ENCODE data around the gene AVL9.

AVL9 gene

GRCh38 chr7:32522746-32523530, 27.6 kb downstream of the AVL9 start:
- H3K4me3 ChIP-seq (ENCODE audit: low read length) = no peak overlapping the region
- TF ChIP-seq, protein P1, sequence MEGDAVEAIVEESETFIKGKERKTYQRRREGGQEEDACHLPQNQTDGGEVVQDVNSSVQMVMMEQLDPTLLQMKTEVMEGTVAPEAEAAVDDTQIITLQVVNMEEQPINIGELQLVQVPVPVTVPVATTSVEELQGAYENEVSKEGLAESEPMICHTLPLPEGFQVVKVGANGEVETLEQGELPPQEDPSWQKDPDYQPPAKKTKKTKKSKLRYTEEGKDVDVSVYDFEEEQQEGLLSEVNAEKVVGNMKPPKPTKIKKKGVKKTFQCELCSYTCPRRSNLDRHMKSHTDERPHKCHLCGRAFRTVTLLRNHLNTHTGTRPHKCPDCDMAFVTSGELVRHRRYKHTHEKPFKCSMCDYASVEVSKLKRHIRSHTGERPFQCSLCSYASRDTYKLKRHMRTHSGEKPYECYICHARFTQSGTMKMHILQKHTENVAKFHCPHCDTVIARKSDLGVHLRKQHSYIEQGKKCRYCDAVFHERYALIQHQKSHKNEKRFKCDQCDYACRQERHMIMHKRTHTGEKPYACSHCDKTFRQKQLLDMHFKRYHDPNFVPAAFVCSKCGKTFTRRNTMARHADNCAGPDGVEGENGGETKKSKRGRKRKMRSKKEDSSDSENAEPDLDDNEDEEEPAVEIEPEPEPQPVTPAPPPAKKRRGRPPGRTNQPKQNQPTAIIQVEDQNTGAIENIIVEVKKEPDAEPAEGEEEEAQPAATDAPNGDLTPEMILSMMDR (conservative IDR thresholded peaks at IDR 0.05; ENCODE audit: low read depth, low read length) = no peak
- no peak for DNase-seq (ENCODE audit: low read depth)

DNA sequence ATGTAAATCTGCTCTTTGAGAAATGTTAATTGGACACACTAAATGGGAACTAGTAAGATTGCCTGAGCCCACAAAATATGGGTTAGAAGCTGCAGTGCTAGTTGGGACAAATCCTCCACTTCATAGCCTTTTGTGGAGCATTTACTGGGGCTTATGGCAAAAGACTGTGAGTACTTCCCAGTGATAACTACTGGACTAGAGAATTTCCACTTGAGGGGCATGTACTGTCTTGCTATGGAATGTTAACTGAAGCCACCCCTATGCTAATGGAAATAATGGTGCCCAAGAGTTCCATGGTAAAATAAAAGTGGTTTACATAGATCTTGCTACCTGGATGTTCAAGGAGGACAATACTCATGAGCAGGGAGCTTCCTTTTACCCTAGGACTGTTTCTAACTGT, 29.3 kb downstream of the AVL9 start:
- DNase-seq (ENCODE audit: low read depth) = no peak
- H3K4me3 ChIP-seq (ENCODE audit: low read length) = no peak overlapping the region
- TF ChIP-seq, protein P1 (conservative IDR thresholded peaks at IDR 0.05; ENCODE audit: low read depth, low read length) = no peak

- TF ChIP-seq, protein P1 (conservative IDR thresholded peaks at IDR 0.05; ENCODE audit: low read depth, low read length) = no peak
- H3K4me3 ChIP-seq (ENCODE audit: low read length) = no peak overlapping the region
- no peak for DNase-seq (ENCODE audit: low read depth)
Observed at GRCh38 chr7:32525839-32526238, 30.6 kb downstream of the AVL9 start.

GRCh38 chr7:32531402-32531801, 36.1 kb downstream of the AVL9 start:
- no peak for DNase-seq (ENCODE audit: low read depth)
- no peak overlapping the region for H3K4me3 ChIP-seq (ENCODE audit: low read length)
- TF ChIP-seq, protein P1 (conservative IDR thresholded peaks at IDR 0.05; ENCODE audit: low read depth, low read length) = no peak

GRCh38 chr7:32532086-32532485, 36.8 kb downstream of the AVL9 start:
- TF ChIP-seq, protein P1 (conservative IDR thresholded peaks at IDR 0.05; ENCODE audit: low read depth, low read length) = no peak
- DNase-seq (ENCODE audit: low read depth) = no peak
- H3K4me3 ChIP-seq (ENCODE audit: low read length) = no peak overlapping the region

GRCh38 chr7:32532716-32533115, 37.4 kb downstream of the AVL9 start:
- TF ChIP-seq, protein P1 (conservative IDR thresholded peaks at IDR 0.05; ENCODE audit: low read depth, low read length) = no peak
- no peak overlapping the region for H3K4me3 ChIP-seq (ENCODE audit: low read length)
- DNase-seq (ENCODE audit: low read depth) = no peak

Measured in retinal pigment epithelial cell (primary cell).